ENCODE data around the gene OR52E8. TPM values are rescaled to one million over a fixed set of nuclear protein-coding genes. Genes with fewer than 3 reads are reported as not detected.
A peak's percentile ranks its signal among the peaks of the same experiment; 100 is the strongest.

Gene OR52E8
- total RNA-seq, 2 experiments from 2014 or later: not detected

DNA sequence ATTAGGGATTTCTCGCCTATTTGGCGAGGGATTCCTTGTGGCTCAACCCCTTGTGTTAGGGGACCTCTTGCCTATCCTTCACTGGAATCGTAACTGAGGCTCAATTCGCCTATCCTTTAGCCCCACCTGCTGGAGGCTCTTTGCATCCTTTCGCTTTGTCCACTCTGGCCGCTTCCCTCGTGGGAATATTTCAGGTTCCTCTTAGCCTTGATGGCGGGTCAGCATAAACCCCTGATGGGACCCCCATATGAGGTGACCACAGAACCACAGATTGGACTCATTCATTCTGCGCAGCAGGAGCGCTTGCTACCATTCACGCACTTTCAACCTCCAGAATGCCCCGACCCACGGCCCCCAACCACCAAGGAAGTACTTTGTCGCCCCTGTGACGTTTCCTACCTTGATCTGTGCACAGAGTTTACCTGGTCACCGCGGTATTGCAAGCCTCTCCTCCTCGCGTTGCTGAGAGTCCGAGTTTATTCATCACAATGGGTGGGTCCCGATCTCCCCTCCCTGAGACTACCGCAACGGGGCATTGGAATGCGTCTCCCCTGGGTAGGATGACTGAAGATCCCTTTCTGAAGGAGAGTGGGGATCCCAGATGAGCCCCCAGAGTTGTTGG lies 48.9 kb downstream of the OR52E8 start, which contains the start of gene OR52N2:
Gene OR52N2, plus strand, starts transcription at position 425 of the 622 bp plus-strand sequence. CDS start 11,412 bp downstream, outside the sequence.
- Histone ChIP-seq H3K4me3 (ENCODE audit: low read length) (peak within 1 kb of the TSS; percentile 55), H3K4me1 (ENCODE audit: insufficient read depth, low read length) (peaks cover 8% of the 10 kb centered on the region), H3K27ac (ENCODE audit: low read depth in 1 of 2, low read length in 2 of 2) (no peak within 1 kb of the TSS), H3K27me3 (ENCODE audit: control insufficient read depth in 1 of 2, insufficient read depth in 2 of 2, low read length in 2 of 2) (peaks cover 0 to 8% of the 10 kb centered on the region in 2 experiments), H3K36me3 (ENCODE audit: insufficient read depth, low read length) (no peaks in the 10 kb centered on the region), H3K9me3 (ENCODE audit: control insufficient read depth in 1 of 2, insufficient read depth in 1 of 2, low read length in 2 of 2) (peaks cover 0 to 3% of the 10 kb centered on the region in 2 experiments)
- ATAC-seq (ENCODE audit: poor library complexity) (peak; percentile 78), DNase-seq (peak; percentile 46 to 85 (median 63))
- no peaks in the 10 kb centered on the region for H3K36me3 Mint-ChIP-seq (ENCODE audit: low read depth)
- TF ChIP-seq, protein P1, sequence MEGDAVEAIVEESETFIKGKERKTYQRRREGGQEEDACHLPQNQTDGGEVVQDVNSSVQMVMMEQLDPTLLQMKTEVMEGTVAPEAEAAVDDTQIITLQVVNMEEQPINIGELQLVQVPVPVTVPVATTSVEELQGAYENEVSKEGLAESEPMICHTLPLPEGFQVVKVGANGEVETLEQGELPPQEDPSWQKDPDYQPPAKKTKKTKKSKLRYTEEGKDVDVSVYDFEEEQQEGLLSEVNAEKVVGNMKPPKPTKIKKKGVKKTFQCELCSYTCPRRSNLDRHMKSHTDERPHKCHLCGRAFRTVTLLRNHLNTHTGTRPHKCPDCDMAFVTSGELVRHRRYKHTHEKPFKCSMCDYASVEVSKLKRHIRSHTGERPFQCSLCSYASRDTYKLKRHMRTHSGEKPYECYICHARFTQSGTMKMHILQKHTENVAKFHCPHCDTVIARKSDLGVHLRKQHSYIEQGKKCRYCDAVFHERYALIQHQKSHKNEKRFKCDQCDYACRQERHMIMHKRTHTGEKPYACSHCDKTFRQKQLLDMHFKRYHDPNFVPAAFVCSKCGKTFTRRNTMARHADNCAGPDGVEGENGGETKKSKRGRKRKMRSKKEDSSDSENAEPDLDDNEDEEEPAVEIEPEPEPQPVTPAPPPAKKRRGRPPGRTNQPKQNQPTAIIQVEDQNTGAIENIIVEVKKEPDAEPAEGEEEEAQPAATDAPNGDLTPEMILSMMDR (IDR thresholded peaks at IDR 0.05): peak; percentile 86
- peaks cover 6% of the 10 kb centered on the region for H3K4me1 Mint-ChIP-seq (ENCODE audit: low read depth)
- peaks cover 38% of the 10 kb centered on the region for H3K27me3 Mint-ChIP-seq
- peak within 1 kb of the TSS; percentile 89 for H3K4me3 Mint-ChIP-seq
- POLR2A ChIA-PET: interaction anchor here (0.7 kb wide), 1 partner anchor 1163 kb away, joined by 3 read pairs; no protein-coding TSS in a partner anchor
- intact Hi-C loops (cut with DNase I, micrococcal nuclease): loop anchor here (1.0 to 10.0 kb wide), 8 partner anchors 124 to 1624 kb away; partner anchors contain the start of gene OR51D1 (in 1 of the 2)
- H3K9me3 Mint-ChIP-seq: peaks cover 5% of the 10 kb centered on the region
- CTCF ChIA-PET: no interaction called here
- no peak within 1 kb of the TSS for H3K27ac Mint-ChIP-seq

DNA sequence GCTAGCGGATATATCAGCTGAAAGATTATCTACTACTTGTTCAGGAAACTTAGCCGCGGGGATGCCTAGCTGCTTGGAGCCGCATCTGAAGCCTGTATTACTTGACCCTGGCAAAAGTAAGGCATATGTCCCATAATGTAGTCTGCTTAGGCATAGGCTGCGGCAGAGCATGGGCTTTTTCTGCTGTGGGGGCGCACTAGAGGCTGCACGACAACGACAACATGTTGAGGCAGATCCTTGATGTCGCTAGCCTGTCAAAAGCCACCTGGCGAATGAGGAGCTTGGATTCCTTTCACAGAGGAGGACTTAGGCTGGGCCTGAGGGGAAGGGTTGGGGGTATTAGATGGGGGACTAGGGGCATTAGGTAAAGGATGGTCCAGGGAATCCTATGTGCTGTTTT lies 49.9 kb downstream of the OR52E8 start:
- TF ChIP-seq, protein P1 (IDR thresholded peaks at IDR 0.05): no peak

More for the DNA sequence above, 49.9 kb downstream of the OR52E8 start:
- DNase-seq (peak in 1 of 14 experiments; percentile 10), ATAC-seq (ENCODE audit: poor library complexity) (no peak)
- H3K4me1 Mint-ChIP-seq (ENCODE audit: low read depth): peaks cover 6% of the 10 kb centered on the region
- peaks cover 45% of the 10 kb centered on the region for H3K27me3 Mint-ChIP-seq
- no peak overlapping the region for H3K4me3 ChIP-seq (ENCODE audit: low read length)
- H3K4me1 ChIP-seq (ENCODE audit: insufficient read depth, low read length): peaks cover 8% of the 10 kb centered on the region
- CTCF ChIA-PET: no interaction called here
- intact Hi-C loops (cut with DNase I, micrococcal nuclease): loop anchor here in 1 of 2 experiments (5.0 to 10.0 kb wide), 2 partner anchors 125 to 1623 kb away; no protein-coding TSS in a partner anchor
- no peaks in the 10 kb centered on the region for H3K36me3 ChIP-seq (ENCODE audit: insufficient read depth, low read length)
- no peaks in the 10 kb centered on the region for H3K36me3 Mint-ChIP-seq (ENCODE audit: low read depth)
- peaks cover 0 to 3% of the 10 kb centered on the region in 2 experiments for H3K9me3 ChIP-seq (ENCODE audit: control insufficient read depth in 1 of 2, insufficient read depth in 1 of 2, low read length in 2 of 2)
- H3K4me3 Mint-ChIP-seq: peak overlapping the region; percentile 7
- H3K27ac Mint-ChIP-seq: no peak overlapping the region
- no peak overlapping the region for H3K27ac ChIP-seq (ENCODE audit: low read depth in 1 of 2, low read length in 2 of 2)
- H3K9me3 Mint-ChIP-seq: peaks cover 5% of the 10 kb centered on the region
- POLR2A ChIA-PET: no interaction called here
- peaks cover 0 to 8% of the 10 kb centered on the region in 2 experiments for H3K27me3 ChIP-seq (ENCODE audit: control insufficient read depth in 1 of 2, insufficient read depth in 2 of 2, low read length in 2 of 2)

Other genes starting within 250 kb of the OR52E8 start
- gene TRIM34, start 232.7 kb downstream of the OR52E8 start, total RNA-seq: 1 to 10 TPM; 3.0 to 3.5 TPM
- gene TRIM5, start 172.6 kb downstream of the OR52E8 start, total RNA-seq: 1 to 10 TPM; 5.9 to 8.0 TPM
- 100 to 1,000 TPM; 198 to 206 TPM for gene TRIM22, start 167.9 kb downstream of the OR52E8 start, total RNA-seq
- under 1 TPM; 0.14 to 0.17 TPM for gene OR56B1, start 121.2 kb downstream of the OR52E8 start, total RNA-seq
- under 1 TPM; 0.50 to 0.96 TPM for gene OR52N4, start 103.4 kb downstream of the OR52E8 start, total RNA-seq
- gene OR52N5, start 74.3 kb downstream of the OR52E8 start, total RNA-seq: not detected
- gene OR52N1, start 66.4 kb downstream of the OR52E8 start, total RNA-seq: not detected
- gene OR52N2, start 48.8 kb downstream of the OR52E8 start, total RNA-seq: not detected
- gene OR52E6, start 15.8 kb downstream of the OR52E8 start, total RNA-seq: not detected
- gene OR52E4, start 22.9 kb upstream of the OR52E8 start, total RNA-seq: not detected
- not detected for gene OR52E5, start 35.5 kb upstream of the OR52E8 start, total RNA-seq
- not detected for gene OR56A3, start 84.6 kb upstream of the OR52E8 start, total RNA-seq
- gene OR56A5, start 110.8 kb upstream of the OR52E8 start, total RNA-seq: not detected
- not detected for gene OR52L1, start 129.3 kb upstream of the OR52E8 start, total RNA-seq
- gene OR56A4, start 149.3 kb upstream of the OR52E8 start, total RNA-seq: not detected
- gene OR56A1, start 173.1 kb upstream of the OR52E8 start, total RNA-seq: not detected
- not detected for gene OR56B4, start 250.0 kb upstream of the OR52E8 start, total RNA-seq